CD14-positive monocyte (primary cell): ENCODE measurements around the gene CTRB1. TPM values are rescaled to one million over a fixed set of nuclear protein-coding genes. Genes with fewer than 3 reads are reported as not detected.

Source experiments
- DNase-seq, 3 donors: peaks; one replicate each; pipeline ENCODE4 v3.0.0-alpha.2; 2011 to 2022
- H2AFZ ChIP-seq: 2 replicates; pipeline ENCODE4 v1.6.0; 2012; ENCODE audit warnings: mild to moderate bottlenecking, low read depth, low read length, inconsistent platforms; ENCODE audit not compliant: insufficient read depth, poor library complexity, severe bottlenecking
- H3K27ac ChIP-seq, 2 donors: 1 replicate in 1 of 2; 2 replicates in 1 of 2; pipeline ENCODE4 v1.5.1; 2012 to 2013; ENCODE audit warnings: low read length in 2 of 2, control low read depth in 1 of 2, inconsistent platforms in 1 of 2, low read depth in 1 of 2, mild to moderate bottlenecking in 1 of 2
- H3K27me3 ChIP-seq, 2 donors: one replicate each; pipeline versions ENCODE4 v1.6.0 to v1.6.1; 2011 to 2013; ENCODE audit warnings: low read length in 2 of 2; ENCODE audit not compliant: control insufficient read depth in 2 of 2, insufficient read depth in 2 of 2
- H3K36me3 ChIP-seq, 2 donors: replicated peaks in 1 of 2; 1 replicate in 1 of 2; 2 replicates in 1 of 2; pipeline versions ENCODE4 v1.5.1 to v1.6.1; 2012 to 2013; ENCODE audit warnings: low read length in 2 of 2, control low read depth in 1 of 2, inconsistent platforms in 1 of 2, mild to moderate bottlenecking in 1 of 2; ENCODE audit not compliant: insufficient read depth in 2 of 2, control insufficient read depth in 1 of 2
- H3K4me1 ChIP-seq, 2 donors: 1 replicate in 1 of 2; 2 replicates in 1 of 2; pipeline versions ENCODE4 v1.5.1 to v1.6.1; 2012 to 2013; ENCODE audit warnings: low read length in 2 of 2, control low read depth in 1 of 2, inconsistent platforms in 1 of 2, mild to moderate bottlenecking in 1 of 2, moderate library complexity in 1 of 2; ENCODE audit not compliant: insufficient read depth in 2 of 2, control insufficient read depth in 1 of 2
- H3K4me2 ChIP-seq: replicated peaks from 2 replicates; pipeline ENCODE3; 2012; ENCODE audit warnings: low read length, moderate library complexity, mild to moderate bottlenecking; ENCODE audit not compliant: poor library complexity, severe bottlenecking; ENCODE audit errors: extremely low read depth
- H3K4me3 ChIP-seq, 3 experiments: fragments of 200-600 bp in 1 of 3; sonication (generic) in 1 of 3; replicated peaks in 1 of 3; 1 replicate in 2 of 3; 2 replicates in 1 of 3; pipeline ENCODE4 v1.5.1; 2011 to 2013; ENCODE audit warnings: low read length in 3 of 3, mild to moderate bottlenecking in 3 of 3, control low read depth in 2 of 3, low read depth in 2 of 3, inconsistent platforms in 1 of 3, moderate library complexity in 1 of 3
- H3K79me2 ChIP-seq: 2 replicates; pipeline ENCODE4 v1.6.0; 2012; ENCODE audit warnings: mild to moderate bottlenecking, control low read depth, inconsistent platforms, low read length, moderate library complexity; ENCODE audit not compliant: insufficient read depth
- H3K9ac ChIP-seq: 2 replicates; pipeline ENCODE4 v1.6.0; 2017; ENCODE audit warnings: low read length, mild to moderate bottlenecking; ENCODE audit not compliant: insufficient read depth, poor library complexity, severe bottlenecking
- H3K9me3 ChIP-seq, 2 donors: replicated peaks in 1 of 2; 1 replicate in 1 of 2; 2 replicates in 1 of 2; pipeline versions ENCODE4 v1.5.1 to v1.6.1; 2012 to 2013; ENCODE audit warnings: low read length in 2 of 2, control low read depth in 1 of 2; ENCODE audit not compliant: control insufficient read depth in 1 of 2, insufficient read depth in 1 of 2
- H4K20me1 ChIP-seq: 2 replicates; pipeline ENCODE4 v1.6.0; 2012; ENCODE audit warnings: mild to moderate bottlenecking, low read length, control low read depth, moderate library complexity; ENCODE audit not compliant: insufficient read depth
- H3K27ac Mint-ChIP-seq, 7 donors: one replicate each; pipeline ENCODE4 v1.8.0; 2020; ENCODE audit warnings: mild to moderate bottlenecking in 7 of 7, mixed read lengths in 7 of 7, moderate library complexity in 6 of 7, inconsistent platforms in 2 of 7
- H3K27me3 Mint-ChIP-seq, 3 donors: one replicate each; pipeline ENCODE4 v1.8.0; 2021 to 2022; ENCODE audit warnings: low read depth in 3 of 3, mild to moderate bottlenecking in 3 of 3, mixed read lengths in 3 of 3, moderate library complexity in 3 of 3, inconsistent platforms in 1 of 3
- H3K36me3 Mint-ChIP-seq, 2 donors: one replicate each; pipeline ENCODE4 v1.8.0; 2020; ENCODE audit warnings: mixed read lengths in 2 of 2, inconsistent platforms in 1 of 2, mild to moderate bottlenecking in 1 of 2
- H3K4me1 Mint-ChIP-seq: one replicate; pipeline ENCODE4 v1.8.0; 2020; ENCODE audit warnings: mild to moderate bottlenecking, mixed read lengths
- H3K4me3 Mint-ChIP-seq, 2 donors: one replicate each; pipeline ENCODE4 v1.8.0; 2020; ENCODE audit warnings: mild to moderate bottlenecking in 2 of 2, mixed read lengths in 2 of 2, moderate library complexity in 1 of 2
- H3K9me3 Mint-ChIP-seq, 7 donors: one replicate each; pipeline ENCODE4 v1.8.0; 2020 to 2022; ENCODE audit warnings: mixed read lengths in 7 of 7, mild to moderate bottlenecking in 6 of 7, moderate library complexity in 6 of 7, inconsistent platforms in 2 of 7
- CTCF ChIP-seq: fragments of 200-600 bp; IDR thresholded peaks from one replicate; pipeline ENCODE4 v1.8.0; 2022; ENCODE audit warnings: antibody characterized with exemption, mild to moderate bottlenecking
- WGBS: methylation state at CpG from one replicate; pipeline ENCODE4 v1.1.5; 2013; ENCODE audit warnings: missing lambda C conversion rate; ENCODE audit not compliant: insufficient coverage; 5-methylcytosine and 5-hydroxymethylcytosine counted together
- intact Hi-C, 2 donors: fragments of 100-400 bp; cut with micrococcal nuclease; formaldehyde crosslinking; loops; one replicate each; pipeline versions ENCODE4 v1.15.0 to v1.15.1; 2023
- polyA plus RNA-seq, 3 donors: library from polyadenylated mRNA; depleted of rRNA in 1 of 3; unstranded in 2 of 3; stranded (reverse) in 1 of 3; fragments of 300-500 nt in 2 of 3; fragments of >200 nt in 1 of 3; fragmentation: Illumina TruSeq in 2 of 3; gene quantifications; 1 replicate in 2 of 3; 2 replicates in 1 of 3; pipeline ENCODE4 v1.2.3, GENCODE V29; 2012 to 2021

CTRB1 gene
- polyA plus RNA-seq, 3 donors: not detected

GRCh38 chr16:75256059-75256571, 37.3 kb downstream of the CTRB1 start:
- Histone ChIP-seq H4K20me1 (no peaks in the 10 kb centered on the region), H3K27me3 (peaks cover 7 to 88% of the 10 kb centered on the region in 2 donors), H3K79me2 (no peaks in the 10 kb centered on the region), H3K4me2 (no peak overlapping the region), H2AFZ (no peak overlapping the region), H3K27ac (no peak overlapping the region), H3K4me1 (no peaks in the 10 kb centered on the region), H3K9ac (no peak overlapping the region), H3K9me3 (peaks cover 0 to 14% of the 10 kb centered on the region in 2 donors), H3K36me3 (no peaks in the 10 kb centered on the region), H3K4me3 (no peak overlapping the region)
- DNase-seq: no peak
- intact Hi-C loops: no loop called here
- peaks cover 0 to 8% (median 2%) of the 10 kb centered on the region in 7 donors for H3K9me3 Mint-ChIP-seq
- peak overlapping the region in 1 of 2 donors; percentile 57 for H3K4me3 Mint-ChIP-seq
- H3K4me1 Mint-ChIP-seq: no peaks in the 10 kb centered on the region
- WGBS: 76% methylated on average over 9 of the region's 12 CpGs
- H3K27me3 Mint-ChIP-seq: peaks cover 81 to 99% (median 92%) of the 10 kb centered on the region in 3 donors
- no peak for TF ChIP-seq CTCF
- H3K27ac Mint-ChIP-seq: no peak overlapping the region
- H3K36me3 Mint-ChIP-seq: no peaks in the 10 kb centered on the region

DNA sequence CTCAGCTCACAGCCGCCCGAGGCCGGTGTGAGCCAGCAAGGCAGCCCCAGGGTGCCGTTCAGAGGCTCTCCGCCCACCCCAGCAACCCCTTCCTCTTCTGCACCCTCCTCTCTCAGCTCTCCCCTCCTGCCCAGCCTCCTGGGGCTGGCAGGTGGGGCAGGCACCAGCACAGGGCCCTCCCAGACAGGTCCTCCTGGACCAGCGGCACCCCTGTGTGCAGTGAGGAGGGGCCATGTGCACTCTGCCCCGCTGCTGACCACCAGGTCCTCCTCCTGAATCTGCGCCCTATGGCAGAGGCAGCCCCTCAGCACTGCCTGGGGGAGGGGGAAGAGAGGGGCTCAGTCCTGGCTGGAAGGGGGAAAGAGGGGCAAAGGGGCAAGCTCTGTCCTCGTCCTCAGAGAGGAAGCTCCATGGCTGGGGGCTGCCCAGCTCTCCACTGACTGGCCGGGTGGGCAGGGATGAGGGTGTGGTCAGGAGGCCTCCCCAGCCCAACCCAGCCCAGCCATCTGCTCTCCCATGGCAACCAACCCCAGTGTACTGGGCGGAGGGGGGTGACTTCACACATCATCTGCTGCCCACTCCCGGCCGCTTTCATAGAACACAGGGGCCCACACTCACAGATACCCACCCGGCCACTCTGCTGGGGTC, 38.0 kb downstream of the CTRB1 start:
- Histone ChIP-seq H3K9ac (no peak overlapping the region), H3K9me3 (peaks cover 0 to 14% of the 10 kb centered on the region in 2 donors), H3K79me2 (no peaks in the 10 kb centered on the region), H3K4me3 (no peak overlapping the region), H3K4me1 (no peaks in the 10 kb centered on the region), H3K4me2 (no peak overlapping the region), H3K27me3 (peaks cover 7 to 93% of the 10 kb centered on the region in 2 donors), H2AFZ (no peak overlapping the region), H3K27ac (no peak overlapping the region), H3K36me3 (no peaks in the 10 kb centered on the region), H4K20me1 (no peaks in the 10 kb centered on the region)
- Mint-ChIP-seq H3K27ac (no peak overlapping the region), H3K27me3 (peaks cover 83 to 100% (median 95%) of the 10 kb centered on the region in 3 donors), H3K9me3 (peaks cover 0 to 7% (median 1%) of the 10 kb centered on the region in 7 donors), H3K36me3 (no peaks in the 10 kb centered on the region), H3K4me3 (peak overlapping the region in 1 of 2 donors; percentile 57), H3K4me1 (no peaks in the 10 kb centered on the region)
- TF ChIP-seq CTCF: no peak
- 50% methylated on average over 2 of the region's 14 CpGs for WGBS
- intact Hi-C loops: no loop called here
- no peak for DNase-seq
